GM12874 (cell line): ENCODE data around the gene ALDH1A3.

Source experiments
- CTCF ChIP-seq: IDR thresholded peaks from 2 replicates; pipeline ENCODE4 v1.5.1; 2011; ENCODE audit warnings: low read depth, mild to moderate bottlenecking, control low read depth, low read length, moderate library complexity; ENCODE audit not compliant: insufficient read depth

Gene ALDH1A3

GRCh38 chr15:100922192-100923040 is 42.8 kb downstream of the ALDH1A3 start:
- no peak for TF ChIP-seq CTCF

GRCh38 chr15:100923076-100923475 is 43.4 kb downstream of the ALDH1A3 start:
- TF ChIP-seq CTCF: no peak

DNA sequence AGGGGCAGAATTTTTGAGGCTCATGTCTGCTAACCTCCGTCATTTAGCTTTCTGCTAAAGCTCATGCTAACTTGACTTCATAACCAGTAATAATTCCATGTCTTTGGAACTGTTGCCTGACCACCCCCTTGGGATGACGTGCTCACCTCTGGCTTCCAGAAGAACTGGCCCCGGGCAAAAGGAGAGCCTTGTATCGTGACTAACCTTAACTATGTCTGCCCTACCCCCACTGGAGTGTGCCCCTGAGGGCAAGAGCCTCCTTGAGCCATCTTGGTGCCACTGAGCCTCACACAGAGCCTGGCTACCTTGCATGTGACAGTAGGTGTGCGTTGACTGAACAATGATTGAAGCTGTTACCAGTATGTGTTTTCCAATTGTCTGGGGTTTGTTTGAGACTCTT is 44.3 kb downstream of the ALDH1A3 start:
- no peak for TF ChIP-seq CTCF

DNA sequence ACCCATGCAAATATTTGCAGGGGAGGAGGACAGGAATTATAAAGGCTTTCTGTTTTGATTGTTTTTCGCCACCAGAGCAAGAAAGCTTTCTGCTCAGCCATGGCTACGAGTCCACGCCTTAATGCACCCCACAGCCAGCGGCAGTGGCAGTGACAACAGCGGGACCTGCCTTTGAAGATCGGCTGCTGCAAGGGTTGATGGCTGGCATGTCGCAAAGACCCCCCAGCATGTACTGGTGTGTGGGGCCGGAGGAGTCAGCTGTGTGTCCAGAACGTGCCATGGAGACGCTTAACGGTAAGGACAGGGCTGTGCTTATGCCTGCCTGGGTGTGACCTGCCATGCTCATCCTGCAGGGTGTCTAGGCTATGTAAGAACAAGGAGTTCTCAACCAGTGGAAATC is 44.8 kb downstream of the ALDH1A3 start:
- TF ChIP-seq CTCF: no peak

GRCh38 chr15:100925480-100925879 is 45.8 kb downstream of the ALDH1A3 start:
- no peak for TF ChIP-seq CTCF

DNA sequence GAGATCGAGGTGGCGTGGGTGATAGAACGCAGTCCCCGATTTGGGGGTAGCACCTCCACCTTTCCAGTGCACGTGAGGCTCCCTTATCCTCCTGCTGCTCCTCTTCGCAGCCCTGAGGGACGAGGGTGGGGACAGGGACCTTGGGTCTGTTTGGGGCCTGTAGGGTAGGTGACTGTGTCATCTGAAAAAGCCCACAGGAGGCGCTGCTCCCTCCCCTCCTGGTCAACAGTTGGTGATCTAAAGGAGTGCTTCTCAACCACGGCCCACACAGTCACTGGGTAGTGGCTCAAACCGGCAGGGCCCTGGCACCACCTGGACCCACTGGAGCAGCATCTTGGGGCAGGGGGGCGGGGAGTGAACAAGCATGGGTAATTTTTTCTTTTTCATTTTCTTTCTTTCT is 46.6 kb downstream of the ALDH1A3 start:
- TF ChIP-seq CTCF: peak; percentile 60

DNA sequence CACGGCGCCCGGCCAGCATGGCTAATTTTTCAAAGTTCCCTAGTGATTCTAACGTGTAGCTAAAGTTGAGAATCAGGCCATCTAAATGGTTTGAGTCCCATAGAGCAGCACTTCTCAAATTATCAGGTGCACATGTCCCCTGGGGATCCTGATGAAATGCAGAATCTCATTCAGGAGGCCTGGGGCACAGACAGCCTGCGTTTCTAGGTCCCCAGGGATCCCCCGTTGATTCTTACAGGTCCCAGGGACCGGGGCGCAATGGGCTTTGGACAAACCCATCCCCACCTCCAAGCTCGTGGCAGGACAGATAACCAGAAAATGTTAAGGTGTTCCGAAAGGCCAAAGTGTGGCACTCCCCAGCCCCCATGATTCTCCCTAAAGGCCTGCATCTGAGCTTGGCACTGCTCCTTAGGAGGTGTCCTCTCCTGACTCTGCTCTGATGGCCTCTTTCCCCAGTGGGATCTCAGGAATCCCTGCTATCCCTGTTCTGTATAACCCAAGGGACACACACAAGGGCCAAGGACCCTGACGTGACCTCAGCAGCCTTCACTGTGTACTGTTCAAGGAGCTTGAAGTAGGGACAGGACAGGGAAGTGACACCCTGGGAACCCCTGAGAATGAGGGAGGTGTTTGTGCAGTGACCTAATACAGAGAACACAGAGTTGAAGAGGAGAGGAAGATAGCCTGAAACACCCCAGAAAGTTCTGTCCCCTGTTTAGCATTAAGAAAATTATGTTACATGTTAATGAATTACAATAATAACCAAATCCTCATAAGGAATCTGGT is 47.5 kb downstream of the ALDH1A3 start:
- TF ChIP-seq CTCF: no peak
